NCI-H69 (cell line): ENCODE data around the gene SRGAP1.

Experiments used
- DNase-seq: peaks from one replicate; lab custom pipeline; 2025; lab: John Stamatoyannopoulos, UW

The SRGAP1 gene

GRCh38 chr12:63844391-63845341 is at the start of gene SRGAP1:
Gene SRGAP1, plus strand, starts transcription at chr12:63844700. Its CDS starts 117 bp downstream, at chr12:63844817.
- peak; percentile 90 for DNase-seq

DNA sequence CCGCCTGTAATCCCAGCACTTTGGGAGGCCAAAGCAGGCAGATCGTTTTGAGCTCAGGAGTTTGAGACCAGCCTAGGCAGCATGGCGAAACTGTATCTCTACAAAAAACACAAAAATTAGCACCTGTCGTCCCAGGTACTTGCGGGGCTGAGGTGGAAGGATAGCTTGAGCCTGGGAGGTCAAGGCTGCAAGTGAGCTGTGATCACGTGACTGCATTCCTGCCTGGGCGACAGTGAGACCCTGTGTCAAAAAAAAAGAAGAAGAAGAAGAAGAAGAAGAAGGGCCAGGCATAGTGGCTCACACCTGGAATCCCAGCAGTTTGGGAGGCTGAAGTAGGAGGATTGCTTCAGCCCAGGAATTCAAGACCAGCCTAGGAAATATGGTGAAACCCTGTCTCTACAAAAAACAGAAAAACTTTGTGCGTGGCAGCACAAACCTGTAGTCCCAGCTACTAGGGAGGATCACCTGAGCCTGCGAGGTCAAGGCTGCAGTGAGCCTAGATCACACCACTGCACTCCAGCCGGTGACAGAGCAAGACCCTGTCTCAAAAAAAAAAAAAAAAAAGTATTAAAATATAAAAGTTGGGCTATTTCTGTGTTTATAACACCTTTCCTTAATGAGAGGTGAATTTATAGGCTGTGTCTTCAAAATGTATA is 49.3 kb upstream of the SRGAP1 start:
- DNase-seq, result no peak

DNA sequence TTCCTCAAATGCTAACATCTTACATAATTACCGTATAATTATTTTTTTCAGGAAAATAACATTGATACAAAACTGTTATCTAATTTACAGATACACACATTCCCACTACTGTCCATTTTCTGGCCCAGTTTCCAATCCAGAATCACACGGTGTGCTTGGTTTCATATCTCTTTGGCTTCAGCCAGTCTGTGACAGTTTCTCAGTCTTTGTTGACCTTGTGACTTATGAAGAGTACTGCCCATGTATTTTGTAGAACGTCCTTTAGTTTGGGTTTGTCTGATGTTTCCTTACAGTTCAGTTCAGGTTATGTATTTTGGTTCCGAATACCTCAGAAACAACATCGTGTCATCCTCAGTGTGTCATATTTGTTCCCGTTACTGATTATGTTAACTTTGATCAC is 48.6 kb upstream of the SRGAP1 start:
- DNase-seq, result no peak

GRCh38 chr12:63802012-63802608 is 42.4 kb upstream of the SRGAP1 start:
- DNase-seq, result peak; percentile 76

GRCh38 chr12:63804746-63805145 is 39.8 kb upstream of the SRGAP1 start:
- DNase-seq, result no peak

DNA sequence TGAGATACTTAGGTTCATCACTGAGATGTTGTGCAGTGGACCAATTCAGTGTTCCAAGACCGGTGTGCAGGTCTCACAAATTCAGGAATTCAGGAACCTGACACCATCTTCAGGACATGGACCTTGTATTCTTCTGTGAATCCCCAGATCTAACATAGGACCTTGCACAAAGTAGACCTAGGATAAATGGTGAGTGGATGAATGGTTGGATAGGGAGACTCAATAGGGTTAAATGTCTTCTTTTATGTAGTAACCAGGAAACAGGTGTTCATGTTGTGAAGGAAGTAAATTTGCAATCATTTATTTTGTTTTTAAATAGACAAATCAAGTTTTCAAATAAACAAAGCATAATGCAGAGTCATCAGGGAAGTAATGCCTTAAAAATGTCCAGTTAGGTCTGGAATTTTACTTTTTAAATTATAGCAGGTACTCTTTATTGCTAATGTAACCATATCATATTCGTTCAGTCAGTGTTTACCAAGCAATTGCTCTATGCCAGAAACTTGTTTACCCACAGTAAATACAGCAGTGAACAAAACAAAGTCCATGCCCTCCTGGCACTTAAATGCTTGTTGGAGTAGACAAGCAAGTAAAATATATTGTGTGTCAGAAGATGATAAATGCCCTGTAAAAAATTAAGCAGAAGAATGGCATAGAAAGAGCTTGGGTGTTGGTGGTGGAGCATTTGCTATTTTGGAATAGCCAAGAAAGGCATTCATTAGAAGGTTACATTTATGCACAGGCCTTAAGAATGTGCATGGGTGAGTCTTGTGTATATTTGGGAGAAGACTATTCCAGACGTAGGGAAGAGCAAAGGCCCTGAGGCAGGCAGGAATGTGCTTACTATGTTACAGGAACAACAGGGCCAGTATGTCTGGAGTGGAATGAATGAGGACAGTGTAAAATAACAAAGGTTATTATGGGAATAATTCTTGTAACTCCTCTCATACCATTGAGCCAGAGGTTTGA is 38.5 kb upstream of the SRGAP1 start:
- DNase-seq, result peak; percentile 97

GRCh38 chr12:63808631-63809030 is 35.9 kb upstream of the SRGAP1 start:
- DNase-seq, result no peak

- DNase-seq, result no peak
Observed at GRCh38 chr12:63809566-63809965, 34.9 kb upstream of the SRGAP1 start.

DNA sequence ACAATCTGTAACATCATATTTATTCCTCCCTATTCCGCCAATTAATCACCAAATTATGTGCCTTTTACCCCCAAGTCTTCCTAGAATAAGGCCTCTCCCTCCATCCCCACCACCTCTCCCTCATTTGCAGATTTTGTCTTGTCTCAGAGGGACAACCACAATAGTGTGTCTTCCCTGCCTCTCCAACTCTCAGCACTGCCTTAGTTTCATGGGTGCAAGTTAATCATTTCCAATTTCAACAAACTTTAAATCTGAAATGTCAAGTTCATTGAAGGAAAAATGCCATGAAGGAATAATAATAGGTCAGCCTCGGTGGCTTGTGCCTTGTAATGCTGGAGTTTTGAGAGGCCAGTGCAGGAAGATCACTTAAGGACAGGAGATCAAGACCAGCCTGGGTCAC is 33.2 kb upstream of the SRGAP1 start:
- DNase-seq, result no peak

DNA sequence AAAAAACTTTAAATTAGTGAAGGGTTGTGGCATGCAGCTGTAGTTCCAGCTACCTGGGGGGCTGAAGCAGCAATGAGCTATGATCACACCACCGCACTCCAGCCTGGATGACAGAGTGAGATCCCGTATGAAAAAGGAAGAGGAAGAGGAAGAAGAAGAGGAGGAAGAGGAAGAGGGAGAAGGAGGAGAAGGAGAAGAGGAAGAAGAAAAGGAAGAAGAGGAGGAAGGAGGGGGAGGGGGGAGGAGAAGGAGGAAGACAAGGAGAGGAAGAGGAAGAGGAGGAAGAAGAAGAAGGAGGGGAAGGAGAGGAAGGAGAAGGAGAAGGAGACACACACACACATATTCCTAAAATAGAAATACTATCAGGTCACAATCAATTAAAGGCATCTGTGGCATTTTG is 32.7 kb upstream of the SRGAP1 start:
- DNase-seq, result no peak

GRCh38 chr12:63814146-63814772 is 30.2 kb upstream of the SRGAP1 start:
- peak; percentile 87 for DNase-seq

- DNase-seq, result no peak
Observed at GRCh38 chr12:63815482-63815852, 29.0 kb upstream of the SRGAP1 start.

DNA sequence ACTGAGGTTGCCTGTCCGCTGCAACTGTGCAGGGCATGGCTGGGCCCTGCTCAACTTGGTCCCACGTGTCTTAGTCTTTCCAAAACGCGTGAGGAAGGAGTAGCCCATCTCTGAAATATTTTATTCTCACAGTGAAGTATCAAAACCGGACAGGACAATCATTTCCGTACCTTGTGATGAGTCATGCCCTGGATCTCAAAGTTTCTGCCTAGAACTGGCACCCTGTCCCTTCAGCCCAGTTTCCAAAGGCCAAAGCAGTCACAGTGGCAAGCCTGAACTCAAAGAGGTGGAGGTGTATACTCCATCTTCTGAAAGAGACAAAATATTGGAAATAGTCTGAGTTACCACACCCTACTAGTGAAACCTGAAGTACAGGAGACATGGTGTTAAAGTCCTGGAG is 28.5 kb upstream of the SRGAP1 start:
- DNase-seq, result no peak

GRCh38 chr12:63820427-63820826 is 24.1 kb upstream of the SRGAP1 start:
- DNase-seq, result no peak

- DNase-seq, result no peak
Observed at GRCh38 chr12:63821781-63822251, 22.7 kb upstream of the SRGAP1 start.

DNA sequence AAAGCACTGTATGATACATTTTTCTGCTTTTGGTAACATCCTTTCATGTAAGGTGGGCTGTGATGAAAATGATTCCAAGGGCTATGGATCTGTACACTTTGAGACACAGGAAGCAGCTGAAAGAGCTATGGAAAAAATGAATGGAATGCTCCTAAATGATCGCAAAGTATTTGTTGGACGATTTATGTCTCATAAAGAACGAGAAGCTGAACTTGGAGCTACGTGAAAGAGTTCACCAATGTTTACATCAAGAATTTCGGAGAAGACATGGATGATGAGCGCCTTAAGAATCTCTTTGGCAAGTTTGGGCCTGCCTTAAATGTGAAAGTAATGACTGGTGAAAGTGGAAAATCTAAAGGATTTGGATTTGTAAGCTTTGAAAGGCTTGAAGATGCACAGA is 22.1 kb upstream of the SRGAP1 start:
- DNase-seq, result no peak

DNA sequence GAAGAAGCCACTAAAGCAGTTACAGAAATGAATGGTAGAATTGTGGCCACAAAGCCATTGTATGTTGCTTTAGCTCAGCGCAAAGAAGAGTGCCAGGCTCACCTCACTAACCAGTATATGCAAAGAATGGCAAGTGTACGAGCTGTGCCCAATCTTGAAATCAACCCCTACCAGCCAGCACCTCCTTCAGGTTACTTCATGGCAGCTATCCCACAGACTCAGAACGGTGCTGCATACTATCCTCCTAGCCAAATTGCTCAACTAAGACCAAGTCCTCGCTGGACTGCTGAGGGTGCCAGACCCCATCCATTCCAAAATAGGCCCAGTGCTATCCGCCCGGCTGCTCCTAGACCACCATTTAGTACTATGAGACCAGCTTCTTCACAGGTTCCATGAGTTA is 21.5 kb upstream of the SRGAP1 start:
- DNase-seq, result no peak

- DNase-seq, result peak; percentile 73
Observed at GRCh38 chr12:63826006-63826585, 18.4 kb upstream of the SRGAP1 start.

DNA sequence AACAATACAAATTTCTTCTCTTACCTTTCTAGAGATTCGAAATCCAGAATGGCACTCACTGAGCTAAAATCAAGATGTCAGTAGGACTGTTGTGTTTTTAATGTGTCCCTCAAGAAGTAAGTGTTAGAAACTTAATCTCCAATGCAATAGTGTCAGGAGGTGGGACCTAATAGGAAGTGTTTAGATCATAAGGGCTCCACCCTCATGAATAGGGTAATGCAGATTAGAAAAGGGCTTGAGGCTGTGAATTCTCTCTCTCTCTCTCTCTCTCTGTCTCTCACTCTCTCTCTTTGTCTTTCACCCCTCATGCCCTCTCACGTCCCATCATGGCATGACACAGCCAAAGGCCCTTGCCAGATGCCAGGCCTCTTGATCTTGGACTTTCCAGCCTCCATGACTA is 15.6 kb upstream of the SRGAP1 start:
- no peak for DNase-seq

- DNase-seq, result no peak
Observed at GRCh38 chr12:63836046-63836445, 8.5 kb upstream of the SRGAP1 start.

DNA sequence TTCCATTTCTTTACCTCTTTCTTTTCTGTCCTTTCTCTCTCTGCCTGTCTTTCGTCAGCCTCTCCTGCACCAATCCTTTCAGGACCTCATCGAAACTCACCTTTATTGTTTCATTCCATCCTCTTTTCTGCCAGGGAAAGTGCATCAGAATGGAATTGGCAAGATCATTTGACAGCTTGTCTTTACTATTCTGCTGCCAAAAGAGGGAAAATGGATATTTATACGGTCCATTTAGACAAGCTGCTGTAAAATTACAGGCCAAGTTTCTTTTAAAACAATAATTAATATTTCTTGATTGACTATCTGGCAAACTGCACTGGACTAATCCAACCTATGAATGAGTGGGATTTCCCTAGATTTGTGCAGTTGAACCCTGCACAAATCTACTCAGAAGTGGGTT is 7.6 kb upstream of the SRGAP1 start:
- peak; percentile 35 for DNase-seq
